Subcutaneous abdominal adipose tissue (tissue), 5 donors: Measurements from ENCODE around the gene TMEM140.

Experiments
- H3K27ac ChIP-seq: one replicate; pipeline ENCODE4 v1.7.0; 2013; ENCODE audit warnings: low read depth, mild to moderate bottlenecking, inconsistent platforms, low read length, moderate library complexity
- H3K27me3 ChIP-seq, 5 donors: one replicate each; pipeline ENCODE4 v1.7.0; 2013; ENCODE audit warnings: low read length in 5 of 5, inconsistent platforms in 1 of 5; ENCODE audit not compliant: control insufficient read depth in 5 of 5, insufficient read depth in 4 of 5
- H3K36me3 ChIP-seq, 5 donors: one replicate each; pipeline ENCODE4 v1.7.0; 2013; ENCODE audit warnings: low read length in 5 of 5; ENCODE audit not compliant: control insufficient read depth in 5 of 5, insufficient read depth in 5 of 5
- H3K4me1 ChIP-seq, 5 donors: one replicate each; pipeline ENCODE4 v1.7.0; 2013; ENCODE audit warnings: low read length in 5 of 5, mild to moderate bottlenecking in 3 of 5, moderate library complexity in 1 of 5; ENCODE audit not compliant: control insufficient read depth in 5 of 5, insufficient read depth in 5 of 5
- H3K4me3 ChIP-seq, 5 donors: one replicate each; pipeline ENCODE4 v1.7.0; 2013; ENCODE audit warnings: low read length in 5 of 5, low read depth in 1 of 5
- H3K9ac ChIP-seq, 5 donors: one replicate each; pipeline ENCODE4 v1.7.0; 2013; ENCODE audit warnings: low read length in 5 of 5, mild to moderate bottlenecking in 4 of 5, moderate library complexity in 3 of 5
- H3K9me3 ChIP-seq, 5 donors: one replicate each; pipeline ENCODE4 v1.7.0; 2013; ENCODE audit warnings: low read length in 5 of 5; ENCODE audit not compliant: control insufficient read depth in 5 of 5
- donor health status: healthy.
- donor health status: healthy.
- donor health status: healthy.
- donor health status: healthy.
- donor health status: healthy.

Gene TMEM140

DNA sequence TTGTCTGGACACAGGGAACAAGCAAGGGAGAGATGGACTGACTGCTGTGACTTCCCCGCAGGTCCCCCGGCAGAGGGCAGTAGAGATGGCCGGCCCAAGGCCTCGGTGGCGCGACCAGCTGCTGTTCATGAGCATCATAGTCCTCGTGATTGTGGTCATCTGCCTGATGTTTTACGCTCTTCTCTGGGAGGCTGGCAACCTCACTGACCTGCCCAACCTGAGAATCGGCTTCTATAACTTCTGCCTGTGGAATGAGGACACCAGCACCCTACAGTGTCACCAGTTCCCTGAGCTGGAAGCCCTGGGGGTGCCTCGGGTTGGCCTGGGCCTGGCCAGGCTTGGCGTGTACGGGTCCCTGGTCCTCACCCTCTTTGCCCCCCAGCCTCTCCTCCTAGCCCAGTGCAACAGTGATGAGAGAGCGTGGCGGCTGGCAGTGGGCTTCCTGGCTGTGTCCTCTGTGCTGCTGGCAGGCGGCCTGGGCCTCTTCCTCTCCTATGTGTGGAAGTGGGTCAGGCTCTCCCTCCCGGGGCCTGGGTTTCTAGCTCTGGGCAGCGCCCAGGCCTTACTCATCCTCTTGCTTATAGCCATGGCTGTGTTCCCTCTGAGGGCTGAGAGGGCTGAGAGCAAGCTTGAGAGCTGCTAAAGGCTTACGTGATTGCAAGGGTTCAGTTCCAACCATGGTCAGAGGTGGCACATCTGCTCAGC, 16.6 kb downstream of the TMEM140 start:
- peak overlapping the region in 1 of 5 donors; percentile 25 for H3K4me3 ChIP-seq
- H3K4me1 ChIP-seq = peaks cover 21 to 88% (median 85%) of the 10 kb centered on the region in 5 donors
- peaks cover 0 to 45% (median 34%) of the 10 kb centered on the region in 5 donors for H3K36me3 ChIP-seq
- H3K9ac ChIP-seq = peak overlapping the region in 4 of 5 donors; percentile 30 to 66 (median 64)
- no peaks in the 10 kb centered on the region for H3K27me3 ChIP-seq
- H3K9me3 ChIP-seq = no peaks in the 10 kb centered on the region
- peak overlapping the region; percentile 87 for H3K27ac ChIP-seq

DNA sequence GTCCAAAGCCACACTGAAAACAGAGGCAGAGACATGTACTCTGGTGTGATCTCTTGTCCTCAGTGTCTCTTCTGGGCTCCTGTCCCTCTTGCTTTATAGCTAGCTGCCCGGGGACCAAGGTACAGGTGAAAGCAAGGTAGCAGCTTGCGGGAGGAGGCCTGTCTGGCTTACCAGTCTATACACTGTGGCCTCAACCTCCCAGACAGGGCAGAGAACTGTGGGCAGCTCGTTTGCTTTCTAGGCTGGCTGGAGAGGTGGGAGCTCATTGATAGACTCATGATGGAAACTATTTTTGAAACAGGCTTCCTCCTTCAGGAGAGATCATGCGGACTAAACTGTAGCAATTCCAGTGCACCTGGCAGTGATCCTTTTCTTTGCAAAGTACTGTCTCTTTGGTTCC, 18.0 kb downstream of the TMEM140 start:
- peak overlapping the region; percentile 87 for H3K27ac ChIP-seq
- H3K36me3 ChIP-seq = peaks cover 0 to 45% (median 34%) of the 10 kb centered on the region in 5 donors
- H3K4me3 ChIP-seq = no peak overlapping the region
- no peaks in the 10 kb centered on the region for H3K27me3 ChIP-seq
- peaks cover 19 to 81% (median 76%) of the 10 kb centered on the region in 5 donors for H3K4me1 ChIP-seq
- no peaks in the 10 kb centered on the region for H3K9me3 ChIP-seq
- H3K9ac ChIP-seq = peak overlapping the region; percentile 1 to 65 (median 47)

DNA sequence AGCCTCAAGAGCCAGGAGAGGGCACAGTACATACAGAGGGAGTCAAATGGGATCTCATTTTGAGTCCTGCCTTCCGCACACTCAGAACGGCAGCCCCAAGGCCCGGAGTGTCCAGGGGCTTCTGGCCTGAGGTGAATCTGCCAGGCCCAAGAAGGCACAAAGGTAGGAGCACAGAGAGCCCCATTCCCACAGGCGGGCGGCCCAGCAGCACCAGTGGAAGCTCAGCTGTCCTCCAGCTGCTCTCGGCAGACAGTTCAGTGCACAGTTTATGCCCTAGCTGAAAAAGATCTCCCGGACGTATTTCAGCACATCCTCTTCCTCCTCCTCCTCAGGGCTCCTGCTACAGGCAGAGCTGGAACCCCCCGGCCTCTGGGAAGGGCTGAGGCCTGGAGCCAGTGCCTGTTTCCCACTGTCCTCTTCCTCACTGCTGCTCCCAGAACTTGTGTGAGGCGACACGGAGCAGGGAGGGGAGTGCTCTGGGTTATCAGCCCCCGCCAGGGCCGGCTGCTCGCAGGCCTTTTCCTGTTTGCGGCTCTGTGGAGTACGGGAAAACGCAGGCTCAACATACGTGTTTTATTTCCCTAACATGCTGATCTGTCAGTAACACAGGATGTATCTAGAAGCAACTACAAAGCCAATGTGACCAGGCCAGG, 18.6 kb downstream of the TMEM140 start:
- no peaks in the 10 kb centered on the region for H3K9me3 ChIP-seq
- H3K27me3 ChIP-seq = no peaks in the 10 kb centered on the region
- peak overlapping the region; percentile 87 for H3K27ac ChIP-seq
- H3K4me3 ChIP-seq = peak overlapping the region in 3 of 5 donors; percentile 2 to 12 (median 11)
- H3K4me1 ChIP-seq = peaks cover 19 to 78% (median 72%) of the 10 kb centered on the region in 5 donors
- H3K36me3 ChIP-seq = peaks cover 0 to 45% (median 34%) of the 10 kb centered on the region in 5 donors
- H3K9ac ChIP-seq = peak overlapping the region in 4 of 5 donors; percentile 47 to 65 (median 64)

DNA sequence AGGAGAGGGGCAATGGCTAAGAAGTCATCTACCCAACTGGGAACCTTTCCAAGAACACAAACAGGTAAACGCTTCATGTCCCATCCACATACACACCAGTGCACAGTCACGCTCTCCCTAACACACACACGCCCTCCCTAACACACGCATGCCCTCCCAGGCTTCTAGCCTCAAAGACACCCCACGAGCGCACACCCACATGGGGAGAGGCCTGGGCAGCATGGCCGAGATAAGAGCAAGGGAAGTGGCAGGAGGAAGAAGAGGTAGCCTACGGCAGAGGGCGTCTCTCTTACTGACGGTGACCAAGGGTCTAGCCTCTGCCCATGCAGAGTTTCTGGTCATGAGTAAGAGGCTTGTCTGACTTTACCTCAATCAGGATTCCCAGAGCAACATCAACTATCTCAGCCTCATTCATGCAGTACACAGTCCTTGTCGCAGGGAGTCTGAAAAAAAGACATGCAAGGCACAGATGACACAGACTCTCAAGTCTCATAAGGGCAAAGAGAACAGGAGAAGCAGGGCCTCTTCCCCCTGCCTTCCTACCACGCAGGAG, 19.6 kb downstream of the TMEM140 start:
- Histone ChIP-seq H3K4me3 (peak overlapping the region in 2 of 5 donors; percentile 4 to 22), H3K9me3 (no peaks in the 10 kb centered on the region), H3K36me3 (peaks cover 0 to 45% (median 34%) of the 10 kb centered on the region in 5 donors), H3K4me1 (peaks cover 21 to 75% (median 69%) of the 10 kb centered on the region in 5 donors), H3K27ac (peak overlapping the region; percentile 87), H3K9ac (peak overlapping the region in 2 of 5 donors; percentile 28 to 63), H3K27me3 (no peaks in the 10 kb centered on the region)

DNA sequence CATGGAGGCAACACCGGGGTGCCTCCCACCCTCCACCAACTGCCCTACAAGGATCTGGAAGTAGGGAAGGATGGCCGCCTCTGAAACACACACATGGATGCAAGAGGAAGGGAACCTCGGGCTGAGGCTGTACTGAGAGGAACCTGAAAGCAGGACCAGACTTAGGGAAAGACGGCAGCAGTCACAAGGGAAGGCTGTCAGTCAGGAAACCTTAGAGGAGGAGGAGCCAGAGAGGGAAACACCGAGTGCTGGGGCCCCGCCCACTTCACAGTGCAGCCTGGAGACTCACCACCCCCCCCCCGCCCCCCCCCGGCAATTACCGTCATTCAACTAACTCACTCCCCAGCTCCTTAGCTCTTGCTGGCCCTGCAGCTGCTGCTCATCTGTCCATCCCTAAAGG, 20.1 kb downstream of the TMEM140 start:
- Histone ChIP-seq H3K36me3 (peaks cover 0 to 45% (median 34%) of the 10 kb centered on the region in 5 donors), H3K27ac (peak overlapping the region; percentile 97), H3K9ac (peak overlapping the region in 1 of 5 donors; percentile 63)

DNA sequence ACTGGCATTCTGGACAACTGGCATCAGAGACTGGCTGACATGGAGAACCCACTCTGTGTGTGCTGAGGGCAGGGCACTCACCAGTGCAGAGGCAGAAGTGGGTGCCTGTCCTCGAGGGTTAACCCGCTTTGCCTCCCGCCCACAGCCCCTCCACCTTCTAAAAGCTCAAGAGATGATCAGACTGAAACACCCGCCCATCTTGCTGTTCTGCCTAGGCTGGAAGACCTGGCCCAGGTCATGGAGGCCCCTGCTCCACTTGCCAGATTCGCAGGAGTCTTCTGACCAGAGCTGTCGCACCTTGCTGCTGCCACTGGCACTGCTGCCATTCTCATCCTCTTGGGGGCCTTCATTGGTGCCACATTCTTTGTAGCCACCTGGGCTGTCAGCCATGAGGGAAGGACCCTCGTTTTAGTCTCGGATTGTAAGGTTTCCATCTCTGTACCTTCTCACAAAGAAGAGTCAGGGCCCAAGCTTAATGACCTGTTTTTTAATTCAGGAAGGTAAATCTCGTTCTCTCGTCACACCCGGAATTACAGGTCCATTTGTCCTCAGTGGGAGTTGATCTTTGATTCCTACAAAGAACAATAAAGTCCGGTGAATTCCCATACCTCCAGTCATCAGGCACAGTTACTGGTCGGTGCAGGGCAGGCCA, 20.7 kb downstream of the TMEM140 start:
- peak overlapping the region; percentile 97 for H3K27ac ChIP-seq
- peaks cover 21 to 73% (median 68%) of the 10 kb centered on the region in 5 donors for H3K4me1 ChIP-seq
- H3K36me3 ChIP-seq = peaks cover 0 to 44% (median 34%) of the 10 kb centered on the region in 5 donors

More for the DNA sequence above, 20.1 kb downstream of the TMEM140 start:
- Histone ChIP-seq H3K27me3 (no peaks in the 10 kb centered on the region), H3K4me3 (peak overlapping the region in 2 of 5 donors; percentile 7 to 22), H3K9me3 (no peaks in the 10 kb centered on the region), H3K4me1 (peaks cover 21 to 74% (median 69%) of the 10 kb centered on the region in 5 donors)

DNA sequence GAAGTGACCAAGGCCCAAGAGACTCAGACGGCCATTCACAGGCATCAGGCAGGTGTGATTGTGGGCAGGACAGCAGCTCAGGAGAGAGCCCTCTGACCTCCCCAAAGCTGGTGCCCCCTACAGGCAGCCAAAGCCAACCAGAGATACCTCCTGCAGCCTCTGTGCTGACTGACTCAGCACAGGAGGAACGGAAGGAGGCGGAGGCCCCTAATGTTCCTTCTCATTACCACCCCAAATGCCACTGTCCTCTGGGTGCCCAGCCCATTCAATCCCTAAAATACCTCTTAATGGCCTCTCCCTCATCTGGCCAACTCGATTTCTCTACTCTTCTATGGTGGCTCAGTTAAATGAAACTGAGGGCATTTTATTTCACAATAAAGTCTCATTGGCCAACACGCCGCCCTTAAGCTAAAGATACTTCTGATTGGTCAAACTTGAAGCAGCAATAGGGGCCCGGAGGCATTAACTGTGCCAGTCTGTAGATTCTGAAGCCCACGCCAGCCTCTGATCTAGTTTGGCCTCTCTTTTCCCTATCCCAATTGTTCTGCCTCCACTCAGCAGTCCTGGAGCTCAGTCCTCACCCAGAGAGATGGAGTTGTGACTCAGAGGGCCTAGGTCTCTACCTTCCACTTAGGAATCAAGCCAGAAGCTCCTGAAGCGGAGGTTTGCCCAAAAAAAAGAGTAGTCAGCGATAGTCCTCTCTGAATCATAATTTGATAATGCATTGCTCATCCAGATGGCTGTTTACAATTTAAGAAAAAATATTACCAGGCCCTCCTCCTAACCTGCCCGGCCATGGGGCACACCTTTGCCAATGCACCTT, 21.5 kb downstream of the TMEM140 start:
- Histone ChIP-seq H3K36me3 (peaks cover 0 to 42% (median 33%) of the 10 kb centered on the region in 5 donors), H3K27me3 (no peaks in the 10 kb centered on the region), H3K27ac (peak overlapping the region; percentile 97), H3K4me3 (peak overlapping the region; percentile 76 to 85 (median 83)), H3K9me3 (no peaks in the 10 kb centered on the region), H3K4me1 (peaks cover 17 to 66% (median 61%) of the 10 kb centered on the region in 5 donors), H3K9ac (peak overlapping the region; percentile 38 to 98 (median 93))

More for the DNA sequence above, 20.7 kb downstream of the TMEM140 start:
- H3K9ac ChIP-seq = peak overlapping the region in 2 of 5 donors; percentile 26 to 93
- no peaks in the 10 kb centered on the region for H3K9me3 ChIP-seq
- H3K27me3 ChIP-seq = no peaks in the 10 kb centered on the region
- peak overlapping the region in 3 of 5 donors; percentile 83 to 85 (median 84) for H3K4me3 ChIP-seq

DNA sequence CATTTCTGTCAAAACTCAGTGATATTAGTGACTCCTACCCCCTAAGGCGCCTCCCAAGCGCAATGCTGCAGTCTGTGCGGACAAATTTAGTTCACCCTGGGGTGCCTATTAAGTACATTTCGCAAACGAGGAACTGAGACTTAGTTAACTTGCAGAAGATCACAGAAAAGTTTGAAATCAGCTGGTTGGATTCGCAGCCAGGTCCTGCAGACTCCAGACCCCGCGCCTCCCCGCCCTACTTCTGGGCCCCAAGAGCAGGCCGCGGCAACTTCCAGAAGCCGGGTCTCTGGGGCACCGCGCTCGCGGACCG, 22.0 kb downstream of the TMEM140 start:
- Histone ChIP-seq H3K9me3 (no peaks in the 10 kb centered on the region), H3K9ac (peak overlapping the region; percentile 38 to 98 (median 93)), H3K27me3 (no peaks in the 10 kb centered on the region), H3K4me3 (peak overlapping the region; percentile 76 to 85 (median 83)), H3K27ac (peak overlapping the region; percentile 97), H3K36me3 (peaks cover 0 to 39% (median 30%) of the 10 kb centered on the region in 5 donors), H3K4me1 (peaks cover 15 to 60% (median 55%) of the 10 kb centered on the region in 5 donors)
